GM08714 (cell line): ENCODE results near the gene B9D2.
A peak's percentile ranks its signal among the peaks of the same experiment; 100 is the strongest.

Source experiments
- H3K4me3 ChIP-seq: fragments of 200-500 bp; sonication (Bioruptor generic); 2 replicates; pipeline ENCODE4 v1.5.1; 2014; ENCODE audit warnings: mild to moderate bottlenecking, low read length, inconsistent platforms
- ZNF274 ChIP-seq: IDR thresholded peaks from 2 replicates; pipeline ENCODE4 v1.6.1; 2012; ENCODE audit warnings: mild to moderate bottlenecking, low read depth, low read length

B9D2 gene

GRCh38 chr19:41330946-41331678, 32.8 kb downstream of the B9D2 start:
- H3K4me3 ChIP-seq: no peak overlapping the region
- TF ChIP-seq ZNF274: no peak

DNA sequence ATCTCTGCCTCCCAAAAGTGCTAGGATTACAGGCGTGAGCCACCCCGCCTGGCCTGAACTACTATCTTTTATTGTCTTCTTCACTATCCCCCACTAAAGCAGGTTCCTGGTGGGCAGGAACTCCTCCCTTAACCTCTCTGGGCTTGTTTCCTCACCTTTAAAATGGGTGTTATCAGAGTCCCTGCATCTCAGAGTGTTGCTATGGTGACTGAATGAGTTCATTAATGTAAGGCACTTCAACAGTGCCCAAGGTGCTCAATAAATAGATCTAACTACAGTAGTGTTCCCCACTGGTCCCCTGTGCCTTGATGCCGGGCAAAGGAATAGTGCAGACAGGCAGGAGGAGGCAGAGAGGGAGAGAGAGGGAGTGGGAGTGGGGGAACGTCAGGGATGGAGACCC, 33.5 kb downstream of the B9D2 start:
- TF ChIP-seq ZNF274: no peak
- H3K4me3 ChIP-seq: no peak overlapping the region

DNA sequence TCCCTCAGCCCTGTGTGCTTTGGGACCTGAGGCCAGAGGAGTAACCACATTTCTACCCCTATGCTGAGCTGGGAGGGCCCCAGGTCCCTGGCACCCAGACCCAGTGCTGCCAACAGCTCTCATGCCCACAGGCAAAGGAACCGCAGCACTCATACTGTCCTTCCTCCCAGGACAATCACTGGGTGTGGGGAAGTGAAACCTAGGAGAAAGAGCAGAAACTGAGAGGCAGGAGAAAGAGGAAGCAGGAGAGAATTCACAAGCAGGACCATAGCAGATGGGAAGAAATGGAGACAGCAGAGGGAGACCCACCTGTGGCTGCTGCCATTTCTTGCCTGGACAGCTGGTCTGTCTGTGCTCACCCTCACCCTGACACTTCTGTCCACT, 35.1 kb downstream of the B9D2 start:
- TF ChIP-seq ZNF274: no peak
- H3K4me3 ChIP-seq: no peak overlapping the region; the same call in 1 of the 2 replicates

DNA sequence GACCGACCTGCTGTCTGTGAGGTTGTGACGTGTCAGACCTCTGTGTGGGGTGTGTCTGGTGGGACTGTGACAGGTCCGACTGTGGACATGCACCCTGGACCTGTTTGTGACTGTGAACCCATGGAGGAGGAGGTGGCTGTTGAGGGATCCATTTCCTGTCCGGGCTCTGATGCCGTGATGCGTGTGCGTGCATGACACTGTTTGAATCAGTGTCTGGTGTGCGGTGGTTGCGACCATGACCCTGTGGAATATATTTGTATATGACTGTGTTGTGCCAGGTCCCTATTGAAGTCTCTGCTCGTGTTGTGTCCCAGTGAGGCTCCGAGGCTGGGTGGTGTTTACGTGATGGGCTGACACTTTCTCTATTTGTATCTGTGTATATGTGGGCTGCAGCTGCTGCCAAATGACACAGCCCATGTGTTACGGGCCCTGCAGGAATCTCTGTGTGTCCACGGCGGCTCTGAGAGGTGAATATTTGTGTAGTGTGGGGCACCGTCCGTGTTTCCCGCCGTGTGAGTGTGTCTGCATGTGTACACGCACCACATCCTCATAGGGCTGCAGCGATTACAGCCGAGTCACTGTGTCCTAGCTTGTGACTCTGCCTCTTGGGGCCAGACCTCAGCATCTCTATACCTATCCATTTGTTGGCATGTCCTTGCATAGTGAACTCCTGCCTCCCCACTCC, 35.6 kb downstream of the B9D2 start:
- no peak for TF ChIP-seq ZNF274
- H3K4me3 ChIP-seq: no peak overlapping the region; the same call in 1 of the 2 replicates

GRCh38 chr19:41327576-41328156, 36.3 kb downstream of the B9D2 start:
- TF ChIP-seq ZNF274: no peak
- H3K4me3 ChIP-seq: peak overlapping the region; percentile 74; the same call in 1 of the 2 replicates

GRCh38 chr19:41327076-41327575, 36.8 kb downstream of the B9D2 start:
- H3K4me3 ChIP-seq: peak overlapping the region; percentile 74; the same call in 1 of the 2 replicates
- no peak for TF ChIP-seq ZNF274

GRCh38 chr19:41325947-41326706, 37.8 kb downstream of the B9D2 start:
- H3K4me3 ChIP-seq: peak overlapping the region; percentile 74; the same call in 1 of the 2 replicates
- no peak for TF ChIP-seq ZNF274

DNA sequence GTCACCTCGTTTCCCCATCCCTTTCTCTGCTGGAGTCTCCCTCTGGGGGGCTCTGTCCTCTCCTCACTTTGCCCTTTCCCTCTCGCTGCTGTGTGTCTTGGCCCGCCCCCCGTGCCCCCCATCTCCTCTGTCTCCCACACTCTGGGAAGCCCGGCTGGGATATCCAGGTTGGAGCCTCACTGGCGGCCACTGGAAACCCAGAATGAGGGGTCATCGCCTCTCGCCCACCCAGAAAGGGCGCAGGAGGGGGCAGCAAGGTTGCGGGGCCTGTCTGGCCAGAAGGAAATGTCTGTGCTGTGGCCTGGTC, 38.4 kb downstream of the B9D2 start:
- no peak overlapping the region for H3K4me3 ChIP-seq
- no peak for TF ChIP-seq ZNF274

DNA sequence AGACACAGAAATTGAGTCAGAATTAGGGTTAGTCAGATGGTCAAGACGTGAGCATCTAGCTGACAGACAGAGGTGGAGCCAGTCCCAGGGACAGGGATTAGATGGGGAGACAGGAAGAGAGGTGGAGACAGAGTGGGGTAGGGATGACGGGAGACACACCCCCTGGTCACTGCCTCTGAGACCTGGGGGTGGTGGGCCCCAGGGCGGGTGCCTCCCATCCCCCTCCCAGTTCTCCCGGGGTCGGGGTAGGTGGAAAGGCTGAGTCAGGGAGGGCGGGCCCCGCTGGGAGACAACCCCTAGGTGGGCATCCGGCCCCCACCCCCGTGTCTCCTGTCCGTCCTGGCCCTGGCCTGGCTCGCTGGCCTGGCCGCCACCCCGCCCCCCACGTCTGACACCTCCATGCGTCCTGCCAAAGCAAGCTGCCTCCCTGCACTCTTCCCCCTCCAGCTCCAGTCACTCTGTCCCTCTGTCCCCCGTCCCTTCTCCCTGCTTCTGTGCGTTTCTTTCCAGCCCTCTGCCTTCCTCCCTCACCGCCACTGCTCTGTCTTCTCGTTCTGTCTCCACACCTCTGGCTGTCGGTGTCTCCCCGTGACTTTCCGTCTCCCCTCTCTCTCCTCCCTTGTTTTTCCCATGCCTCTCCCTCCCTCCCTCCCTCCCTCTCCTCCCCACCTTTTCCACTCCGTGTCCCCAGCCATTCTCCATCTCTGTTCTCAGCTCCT, 38.9 kb downstream of the B9D2 start:
- no peak for TF ChIP-seq ZNF274
- no peak overlapping the region for H3K4me3 ChIP-seq

DNA sequence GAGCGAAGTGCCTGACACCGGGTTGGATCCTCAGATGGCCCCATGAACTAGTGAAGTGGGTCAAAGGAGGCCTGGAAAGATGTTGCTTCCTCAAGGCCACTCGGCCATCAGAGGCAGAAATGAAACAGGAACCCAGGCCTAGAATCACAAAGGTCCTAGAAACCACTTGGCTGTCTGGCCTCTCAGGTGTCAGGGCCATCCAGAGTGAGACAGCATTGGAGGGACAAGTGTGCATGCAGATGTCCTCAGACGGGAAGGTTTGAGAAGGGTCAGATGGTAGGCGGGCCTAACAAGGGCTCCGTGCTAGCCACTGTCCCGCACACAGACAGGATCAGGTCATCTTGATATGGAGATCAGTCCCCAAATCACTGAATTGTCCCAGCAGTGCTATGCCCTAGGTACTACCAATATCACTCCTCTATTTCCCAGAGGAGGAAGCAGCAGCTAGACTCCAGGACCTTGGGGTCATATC, 39.7 kb downstream of the B9D2 start:
- TF ChIP-seq ZNF274: no peak
- no peak overlapping the region for H3K4me3 ChIP-seq

DNA sequence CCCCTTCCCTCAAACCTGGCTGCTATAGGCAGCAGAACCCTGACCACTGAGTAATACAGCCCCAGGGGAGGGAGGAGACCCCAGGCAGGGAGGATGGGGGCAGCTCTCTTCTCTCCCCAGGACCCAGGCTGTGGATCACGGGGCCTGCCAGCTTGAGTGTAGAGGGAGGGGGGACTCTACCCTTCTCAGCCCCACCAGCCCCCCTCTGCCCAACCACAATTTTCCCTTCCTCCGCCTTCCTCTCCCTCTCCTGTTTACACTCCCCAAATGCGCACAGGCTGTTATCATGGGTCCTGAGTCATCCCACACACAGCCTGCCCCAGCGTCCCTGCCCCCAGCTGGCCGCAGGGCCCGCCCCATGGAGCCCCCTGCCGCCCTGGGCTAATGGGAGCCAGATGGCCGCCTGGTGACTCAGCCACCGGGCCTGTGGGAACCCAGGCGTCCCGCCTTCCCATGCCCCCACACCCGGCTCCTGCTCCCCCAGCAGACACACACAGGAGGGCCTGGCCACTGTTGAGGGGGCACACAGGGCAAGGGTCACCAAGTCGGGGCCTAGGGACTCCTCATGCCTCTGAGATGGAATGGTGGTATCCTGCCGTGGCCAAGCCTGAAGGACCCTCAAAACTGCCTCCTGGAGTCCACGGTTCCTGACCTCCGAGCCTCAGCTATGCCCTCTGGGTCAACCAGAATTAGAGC, 40.4 kb downstream of the B9D2 start:
- H3K4me3 ChIP-seq: no peak overlapping the region
- no peak for TF ChIP-seq ZNF274

DNA sequence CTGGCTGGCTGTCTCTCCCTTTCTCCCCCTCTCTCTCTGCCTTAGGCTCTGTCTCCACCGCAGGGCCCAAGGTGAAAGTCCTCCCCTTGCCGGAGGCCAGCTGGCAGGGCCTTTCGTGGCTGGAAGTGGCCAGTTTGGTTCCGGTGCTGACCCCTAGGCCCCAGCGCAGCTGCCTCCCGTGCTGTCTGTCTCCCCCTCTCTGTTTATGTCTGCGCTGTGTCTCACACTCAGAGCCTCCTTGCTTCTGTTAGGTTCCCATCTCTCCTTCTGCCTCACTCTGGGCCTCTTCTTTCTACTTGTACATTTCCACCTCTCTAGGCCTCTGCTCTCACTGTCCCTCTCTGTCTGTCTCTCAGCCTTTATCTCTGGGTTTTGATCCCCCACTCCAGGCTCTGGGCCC, 40.9 kb downstream of the B9D2 start:
- no peak overlapping the region for H3K4me3 ChIP-seq
- TF ChIP-seq ZNF274: no peak

DNA sequence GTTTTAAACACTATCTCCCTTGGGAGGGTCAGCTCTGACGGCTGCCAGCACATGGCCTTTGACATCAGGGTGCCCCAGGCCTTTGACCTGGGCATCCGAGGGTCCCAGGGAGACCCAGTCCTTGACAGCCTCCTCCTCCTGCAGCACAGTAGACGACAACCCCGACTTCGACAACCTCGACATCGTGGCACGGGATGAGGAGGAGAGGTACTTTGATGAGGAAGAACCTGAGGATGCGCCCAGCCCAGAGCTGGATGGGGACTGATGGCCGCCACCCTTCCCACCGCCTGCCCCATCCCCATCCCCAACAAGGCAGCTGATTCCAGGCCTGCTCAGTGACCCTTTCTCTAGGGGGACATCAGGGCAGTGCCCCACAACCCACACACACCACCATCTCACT, 41.5 kb downstream of the B9D2 start:
- TF ChIP-seq ZNF274: no peak
- H3K4me3 ChIP-seq: no peak overlapping the region
